ENCODE measurements around the gene SGO2. TPM values are rescaled to one million over a fixed set of nuclear protein-coding genes. Genes with fewer than 3 reads are reported as not detected.

SGO2 gene
- total and polyA plus RNA-seq, 9 of the 15 experiments (the other 6 are each of a cell fraction or from before 2014, with no cell fraction given): 14.5 to 25.9 (median 16.6) TPM

DNA sequence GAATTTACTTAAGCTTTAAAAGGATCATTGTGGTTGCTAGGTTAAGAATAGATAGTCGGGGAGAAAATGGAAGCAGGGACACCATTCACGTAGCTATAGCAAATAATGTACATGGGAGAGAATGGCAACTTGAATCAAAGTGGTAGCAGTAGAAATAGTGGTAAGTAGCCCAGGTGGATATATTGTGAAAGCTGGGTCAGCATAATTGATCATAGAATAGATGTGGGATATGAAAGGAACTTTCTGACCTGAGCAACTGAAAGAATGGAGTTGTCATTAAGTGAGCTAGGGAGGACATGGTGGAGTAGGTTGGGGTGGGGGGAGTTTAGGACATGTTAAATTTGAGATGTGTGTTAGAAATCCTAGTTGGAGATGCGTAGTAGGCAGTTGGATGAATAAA, 2.2 kb downstream of the SGO2 start (continued):
- TF ChIP-seq C11orf30 (IDR thresholded peaks at IDR 0.05; ENCODE audit: low read depth): peak; percentile 37; the same call in 1 of the 2 replicates

DNA sequence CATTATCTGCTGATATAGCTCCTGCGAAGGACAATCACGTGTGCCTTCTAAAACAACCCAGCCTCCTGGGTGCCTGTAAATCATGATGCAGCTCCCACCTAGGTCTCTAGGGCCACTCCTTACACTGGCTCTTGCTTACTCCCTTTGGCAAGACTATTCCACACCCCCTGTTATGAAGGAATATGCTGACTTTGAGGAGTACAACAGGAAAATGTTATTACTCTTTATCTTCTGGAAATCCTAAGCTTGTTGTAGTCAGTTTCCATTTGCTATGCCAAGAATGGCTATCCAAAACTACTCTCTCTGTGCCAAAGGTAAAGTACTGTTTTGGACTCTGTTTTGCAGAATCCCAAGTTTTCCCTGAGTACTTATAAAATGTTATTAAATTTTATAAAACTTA, 7.7 kb downstream of the SGO2 start:
- BruUV-seq (replicated peaks): no TSS peak
- no peak for ATAC-seq
- Histone ChIP-seq H3K4me2 (ENCODE audit: insufficient read depth, low read length) (no peak overlapping the region), H3K9ac (ENCODE audit: insufficient read depth in 1 of 2, low read depth in 2 of 2, low read length in 2 of 2) (no peak overlapping the region), H4K20me1 (replicated peaks; ENCODE audit: control insufficient read depth, insufficient read depth, low read length) (no peaks in the 10 kb centered on the region), H3K27me3 (ENCODE audit: control insufficient read depth in 2 of 2, insufficient read depth in 2 of 2, low read length in 2 of 2) (no peaks in the 10 kb centered on the region), H3K36me3 (ENCODE audit: control insufficient read depth, insufficient read depth, low read length) (peaks cover 42% of the 10 kb centered on the region; the same call in 2 of the 3 replicates), H3K9me3 (replicated peaks; ENCODE audit: control insufficient read depth, insufficient read depth, low read depth, low read length) (no peaks in the 10 kb centered on the region), H3K9me1 (ENCODE audit: control insufficient read depth, insufficient read depth, low read length) (no peaks in the 10 kb centered on the region), H3K4me1 (replicated peaks in 1 of 2; ENCODE audit: control insufficient read depth in 2 of 2, insufficient read depth in 2 of 2, low read length in 2 of 2) (no peaks in the 10 kb centered on the region; a peak in 1 of 5 replicates), H3K79me2 (ENCODE audit: control insufficient read depth, insufficient read depth, low read length) (peaks cover 26% of the 10 kb centered on the region), H2AFZ (ENCODE audit: low read depth, low read length) (no peak overlapping the region), H3K27ac (ENCODE audit: extremely low read depth, low read depth, low read length) (no peak overlapping the region), H3K4me3 (no peak overlapping the region)
- ChIA-PET POLR2A (interaction anchor here (0.6 to 1.6 kb wide), 2 partner anchors 8 to 10 kb away, joined by 3 to 5 read pairs; partner anchors contain the start of gene SGO2), CTCF (ENCODE audit: low intra/inter-chr PET ratio) (no interaction called here)
- in situ Hi-C loops (cut with MboI) (no loop called here), intact Hi-C loops (cut with micrococcal nuclease) (no loop called here)
- 36% methylated on average over 2 of the region's 2 CpGs for WGBS (ENCODE audit: insufficient coverage, low coverage, missing lambda C conversion rate)
- no peak for FAIRE-seq
- DNase-seq (ENCODE audit: extremely low read depth in 1 of 4, low spot score in 3 of 4): no peak
- TF ChIP-seq KLF13 (tag; IDR thresholded peaks at IDR 0.05; ENCODE audit: borderline replicate concordance, low read depth) (no peak), VEZF1 (CRISPR knock-in tag; IDR thresholded peaks at IDR 0.05) (no peak), ZNF444 (CRISPR knock-in tag; IDR thresholded peaks at IDR 0.05) (no peak), ZNF3 (CRISPR knock-in tag; IDR thresholded peaks at IDR 0.05) (no peak), PTTG1 (tag; IDR thresholded peaks at IDR 0.05; ENCODE audit: low read depth) (no peak), ARID1B (IDR thresholded peaks at IDR 0.05) (no peak), XRCC5 (IDR thresholded peaks at IDR 0.05; ENCODE audit: low read depth, low read length) (no peak), HDAC2 (IDR thresholded peaks at IDR 0.05) (no peak), ZNF780A (CRISPR knock-in tag; IDR thresholded peaks at IDR 0.05) (no peak), RFX7 (CRISPR knock-in tag; IDR thresholded peaks at IDR 0.05) (no peak), EP300 (IDR thresholded peaks at IDR 0.05; ENCODE audit: low read length) (no peak), TSHZ1 (CRISPR knock-in tag; IDR thresholded peaks at IDR 0.05) (no peak), ZNF639 (CRISPR knock-in tag; conservative IDR thresholded peaks at IDR 0.05 in 1 of 2, IDR thresholded peaks at IDR 0.05 in 1 of 2) (no peak)

Measured in K562 (cell line).